A549 (cell line): Measurements from ENCODE around the gene CSTPP1.

Experiments used
- CEBPB ChIP-seq, 2 experiments: fragments of >200 bp in 1 of 2; sonication (Bioruptor Twin) in 1 of 2; formaldehyde crosslinking in 1 of 2; IDR thresholded peaks; 2 replicates each; pipeline ENCODE4 v1.6.1; 2012 to 2016
- EP300 ChIP-seq, 2 experiments: fragments of >200 bp; sonication (Bioruptor Twin); formaldehyde crosslinking; IDR thresholded peaks; 2 replicates in 1 of 2; 3 replicates in 1 of 2; pipeline ENCODE4 v1.6.1; 2016 to 2017
- HEYL ChIP-seq: fragments of 250-450 bp; sonication (Bioruptor Pico); IDR thresholded peaks from 2 replicates; pipeline ENCODE4 v1.8.0; 2021; ENCODE audit warnings: mild to moderate bottlenecking, moderate library complexity
- KDM1A ChIP-seq: fragments of 200-600 bp; sonication (generic); IDR thresholded peaks from 2 replicates; pipeline ENCODE4 v1.6.1; 2016; ENCODE audit warnings: low read depth, mild to moderate bottlenecking
- MAX ChIP-seq: IDR thresholded peaks from 2 replicates; pipeline ENCODE4 v1.6.1; 2012
- POLR2A ChIP-seq: IDR thresholded peaks from 2 replicates; pipeline ENCODE4 v1.6.1; 2012; ENCODE audit warnings: mild to moderate bottlenecking, low read length
- RAD21 ChIP-seq, 2 experiments: fragments of >200 bp in 1 of 2; sonication (Bioruptor Twin) in 1 of 2; formaldehyde crosslinking in 1 of 2; IDR thresholded peaks in 1 of 2; conservative IDR thresholded peaks in 1 of 2; 2 replicates in 1 of 2; 3 replicates in 1 of 2; pipeline ENCODE4 v1.6.1; 2012 to 2018; ENCODE audit warnings: inconsistent platforms in 1 of 2
- RCOR1 ChIP-seq: fragments of 150-350 bp; IDR thresholded peaks from 2 replicates; pipeline ENCODE4 v1.6.1; 2014; ENCODE audit warnings: antibody characterized with exemption, low read length, low read depth
- RNF2 ChIP-seq: fragments of 200-600 bp; sonication (generic); IDR thresholded peaks from 2 replicates; pipeline ENCODE4 v1.6.1; 2016; ENCODE audit warnings: low read depth, mild to moderate bottlenecking, antibody characterized with exemption, moderate library complexity, borderline replicate concordance
- TP53 ChIP-seq: fragments of 250-450 bp; sonication (Bioruptor Pico); IDR thresholded peaks from 2 replicates; pipeline ENCODE4 v1.5.0; 2021; ENCODE audit warnings: mild to moderate bottlenecking, moderate library complexity
- ZC3H11A ChIP-seq: fragments of 450-650 bp; IDR thresholded peaks from 2 replicates; pipeline ENCODE4 v1.6.1; 2014; ENCODE audit warnings: antibody characterized with exemption, mild to moderate bottlenecking
- TF ChIP-seq, protein P1 (sequence below): fragments of >200 bp; sonication (Bioruptor Twin); formaldehyde crosslinking; IDR thresholded peaks from 3 replicates; pipeline ENCODE4 v1.5.1; 2016
- TF ChIP-seq, protein P2 (sequence below): IDR thresholded peaks from 2 replicates; pipeline ENCODE4 v1.6.1; 2012; ENCODE audit warnings: low read depth, borderline replicate concordance

DNA sequence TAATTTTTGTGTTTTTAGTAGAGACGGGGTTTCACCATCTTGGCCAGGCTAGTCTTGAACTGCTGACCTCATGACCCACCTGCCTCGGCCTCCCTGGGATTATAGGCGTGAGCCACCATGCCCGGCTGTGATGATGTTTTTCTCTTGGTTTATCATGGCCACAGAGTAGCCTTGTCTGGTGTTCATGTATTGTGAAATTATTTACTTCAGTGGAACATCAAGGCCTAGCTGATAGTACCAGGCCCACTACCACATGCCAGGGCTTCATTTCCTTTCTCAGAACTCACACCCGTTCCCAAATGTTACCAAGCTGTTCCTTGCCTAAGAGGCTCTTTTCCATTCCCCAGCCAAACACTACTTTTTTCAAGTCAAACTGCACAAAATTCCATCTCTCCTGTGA lies 272.1 kb downstream of the CSTPP1 start:
- TF ChIP-seq KDM1A: no peak
- TF ChIP-seq, protein P1, sequence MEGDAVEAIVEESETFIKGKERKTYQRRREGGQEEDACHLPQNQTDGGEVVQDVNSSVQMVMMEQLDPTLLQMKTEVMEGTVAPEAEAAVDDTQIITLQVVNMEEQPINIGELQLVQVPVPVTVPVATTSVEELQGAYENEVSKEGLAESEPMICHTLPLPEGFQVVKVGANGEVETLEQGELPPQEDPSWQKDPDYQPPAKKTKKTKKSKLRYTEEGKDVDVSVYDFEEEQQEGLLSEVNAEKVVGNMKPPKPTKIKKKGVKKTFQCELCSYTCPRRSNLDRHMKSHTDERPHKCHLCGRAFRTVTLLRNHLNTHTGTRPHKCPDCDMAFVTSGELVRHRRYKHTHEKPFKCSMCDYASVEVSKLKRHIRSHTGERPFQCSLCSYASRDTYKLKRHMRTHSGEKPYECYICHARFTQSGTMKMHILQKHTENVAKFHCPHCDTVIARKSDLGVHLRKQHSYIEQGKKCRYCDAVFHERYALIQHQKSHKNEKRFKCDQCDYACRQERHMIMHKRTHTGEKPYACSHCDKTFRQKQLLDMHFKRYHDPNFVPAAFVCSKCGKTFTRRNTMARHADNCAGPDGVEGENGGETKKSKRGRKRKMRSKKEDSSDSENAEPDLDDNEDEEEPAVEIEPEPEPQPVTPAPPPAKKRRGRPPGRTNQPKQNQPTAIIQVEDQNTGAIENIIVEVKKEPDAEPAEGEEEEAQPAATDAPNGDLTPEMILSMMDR: no peak
- TF ChIP-seq MAX: no peak
- TF ChIP-seq, protein P2, sequence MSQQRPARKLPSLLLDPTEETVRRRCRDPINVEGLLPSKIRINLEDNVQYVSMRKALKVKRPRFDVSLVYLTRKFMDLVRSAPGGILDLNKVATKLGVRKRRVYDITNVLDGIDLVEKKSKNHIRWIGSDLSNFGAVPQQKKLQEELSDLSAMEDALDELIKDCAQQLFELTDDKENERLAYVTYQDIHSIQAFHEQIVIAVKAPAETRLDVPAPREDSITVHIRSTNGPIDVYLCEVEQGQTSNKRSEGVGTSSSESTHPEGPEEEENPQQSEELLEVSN: no peak
- TF ChIP-seq RAD21 (conservative IDR thresholded peaks at IDR 0.05 in 1 of 2, IDR thresholded peaks at IDR 0.05 in 1 of 2): no peak
- TF ChIP-seq RCOR1: no peak
- TF ChIP-seq CEBPB (IDR thresholded peaks at IDR 0.05): no peak
- TF ChIP-seq POLR2A: no peak
- TF ChIP-seq HEYL (CRISPR knock-in tag): no peak
- no peak for TF ChIP-seq RNF2
- TF ChIP-seq ZC3H11A: no peak
- no peak for TF ChIP-seq TP53 (CRISPR knock-in tag)
- no peak for TF ChIP-seq EP300 (IDR thresholded peaks at IDR 0.05)
